ENCODE data around the gene SLAMF9. TPM values are rescaled to one million over a fixed set of nuclear protein-coding genes. Genes with fewer than 3 reads are reported as not detected.

The SLAMF9 gene
- total RNA-seq, 1 donor from 2014 or later, result not detected

GRCh38 chr1:159931101-159931794 is 22.8 kb downstream of the SLAMF9 start:
- peaks cover 6% of the 10 kb centered on the region for H3K4me1 ChIP-seq
- no peaks in the 10 kb centered on the region for H3K9me3 ChIP-seq
- no peaks in the 10 kb centered on the region for H3K27me3 ChIP-seq
- intact Hi-C loops (cut with DNase I), result no loop called here
- ATAC-seq, result no peak
- TF ChIP-seq, protein P1, sequence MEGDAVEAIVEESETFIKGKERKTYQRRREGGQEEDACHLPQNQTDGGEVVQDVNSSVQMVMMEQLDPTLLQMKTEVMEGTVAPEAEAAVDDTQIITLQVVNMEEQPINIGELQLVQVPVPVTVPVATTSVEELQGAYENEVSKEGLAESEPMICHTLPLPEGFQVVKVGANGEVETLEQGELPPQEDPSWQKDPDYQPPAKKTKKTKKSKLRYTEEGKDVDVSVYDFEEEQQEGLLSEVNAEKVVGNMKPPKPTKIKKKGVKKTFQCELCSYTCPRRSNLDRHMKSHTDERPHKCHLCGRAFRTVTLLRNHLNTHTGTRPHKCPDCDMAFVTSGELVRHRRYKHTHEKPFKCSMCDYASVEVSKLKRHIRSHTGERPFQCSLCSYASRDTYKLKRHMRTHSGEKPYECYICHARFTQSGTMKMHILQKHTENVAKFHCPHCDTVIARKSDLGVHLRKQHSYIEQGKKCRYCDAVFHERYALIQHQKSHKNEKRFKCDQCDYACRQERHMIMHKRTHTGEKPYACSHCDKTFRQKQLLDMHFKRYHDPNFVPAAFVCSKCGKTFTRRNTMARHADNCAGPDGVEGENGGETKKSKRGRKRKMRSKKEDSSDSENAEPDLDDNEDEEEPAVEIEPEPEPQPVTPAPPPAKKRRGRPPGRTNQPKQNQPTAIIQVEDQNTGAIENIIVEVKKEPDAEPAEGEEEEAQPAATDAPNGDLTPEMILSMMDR (IDR thresholded peaks at IDR 0.05), result no peak
- no peak overlapping the region for H3K27ac ChIP-seq
- no peaks in the 10 kb centered on the region for H3K36me3 ChIP-seq
- peak; percentile 48 for DNase-seq
- H3K4me3 ChIP-seq, result no peak overlapping the region

DNA sequence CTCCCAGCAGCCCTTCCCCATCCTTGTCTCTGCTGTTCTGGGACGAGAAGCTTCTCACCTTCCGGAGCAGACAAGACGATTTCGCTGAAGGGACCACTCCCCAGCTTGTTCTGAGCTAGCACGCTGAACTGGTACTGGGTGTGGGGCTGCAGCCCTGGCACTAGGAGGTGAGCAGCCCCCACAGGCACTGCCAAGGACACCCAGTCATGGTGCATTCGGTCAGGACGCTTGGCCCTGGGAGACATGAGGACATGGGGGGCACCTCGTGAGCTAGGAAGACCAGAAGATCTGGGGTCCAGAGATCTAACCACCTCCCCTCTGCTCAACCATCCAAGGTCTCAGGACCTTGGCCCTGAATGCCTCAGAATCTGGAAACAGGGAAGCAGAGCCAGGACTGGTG is 23.4 kb downstream of the SLAMF9 start:
- H3K4me3 ChIP-seq, result no peak overlapping the region
- H3K27ac ChIP-seq, result no peak overlapping the region
- TF ChIP-seq, protein P1 (IDR thresholded peaks at IDR 0.05), result no peak
- no peaks in the 10 kb centered on the region for H3K36me3 ChIP-seq
- no peaks in the 10 kb centered on the region for H3K9me3 ChIP-seq
- DNase-seq (peak; percentile 46), ATAC-seq (no peak)
- intact Hi-C loops (cut with DNase I), result no loop called here
- no peaks in the 10 kb centered on the region for H3K27me3 ChIP-seq
- peaks cover 8% of the 10 kb centered on the region for H3K4me1 ChIP-seq

GRCh38 chr1:159930216-159930615 is 23.8 kb downstream of the SLAMF9 start:
- Histone ChIP-seq H3K36me3 (no peaks in the 10 kb centered on the region), H3K27me3 (no peaks in the 10 kb centered on the region), H3K27ac (no peak overlapping the region), H3K4me3 (no peak overlapping the region), H3K4me1 (peaks cover 8% of the 10 kb centered on the region), H3K9me3 (no peaks in the 10 kb centered on the region)
- TF ChIP-seq, protein P1 (IDR thresholded peaks at IDR 0.05), result no peak
- intact Hi-C loops (cut with DNase I), result no loop called here
- ATAC-seq (no peak), DNase-seq (peak; percentile 51)

GRCh38 chr1:159929155-159930051 is 24.6 kb downstream of the SLAMF9 start:
- intact Hi-C loops (cut with DNase I), result no loop called here
- TF ChIP-seq, protein P1 (IDR thresholded peaks at IDR 0.05), result no peak
- peak; percentile 67 for DNase-seq

DNA sequence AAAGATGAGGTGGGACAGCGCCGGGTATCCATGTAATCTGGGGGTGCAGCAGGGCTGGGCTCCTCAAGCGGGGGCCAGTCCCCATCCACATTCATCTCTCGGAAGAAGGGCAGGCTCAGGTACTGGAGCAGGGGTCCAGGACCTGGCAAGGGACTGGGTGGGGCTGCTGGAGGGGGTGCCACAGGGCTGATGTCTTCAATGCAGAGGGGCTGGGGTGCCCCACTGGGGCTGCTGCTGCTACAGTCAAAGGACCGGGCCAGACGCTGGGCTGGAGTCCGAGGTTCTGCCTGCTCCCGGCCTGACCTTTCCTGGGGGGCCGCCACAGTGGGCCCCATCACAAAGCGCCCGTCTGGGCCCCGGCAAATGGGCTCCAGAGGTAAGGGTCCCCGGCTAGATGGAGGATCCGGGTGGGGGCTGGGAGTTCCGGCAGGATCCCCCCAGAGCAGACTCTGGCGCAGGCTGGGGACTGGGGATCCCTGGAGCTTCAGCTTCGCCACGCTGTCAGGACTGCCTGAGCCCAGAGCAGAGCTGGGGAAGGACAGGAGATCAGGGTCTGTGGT is 25.5 kb downstream of the SLAMF9 start:
- DNase-seq, result peak; percentile 63

More at GRCh38 chr1:159929155-159930051, 24.6 kb downstream of the SLAMF9 start:
- no peak overlapping the region for H3K4me3 ChIP-seq
- peaks cover 8% of the 10 kb centered on the region for H3K4me1 ChIP-seq
- H3K9me3 ChIP-seq, result no peaks in the 10 kb centered on the region
- no peak for ATAC-seq
- H3K27ac ChIP-seq, result no peak overlapping the region
- no peaks in the 10 kb centered on the region for H3K36me3 ChIP-seq
- H3K27me3 ChIP-seq, result no peaks in the 10 kb centered on the region

More for the DNA sequence above, 25.5 kb downstream of the SLAMF9 start:
- H3K9me3 ChIP-seq, result no peaks in the 10 kb centered on the region
- TF ChIP-seq, protein P1 (IDR thresholded peaks at IDR 0.05), result no peak
- H3K4me3 ChIP-seq, result no peak overlapping the region
- no peak overlapping the region for H3K27ac ChIP-seq
- no peaks in the 10 kb centered on the region for H3K36me3 ChIP-seq
- intact Hi-C loops (cut with DNase I), result no loop called here
- no peaks in the 10 kb centered on the region for H3K27me3 ChIP-seq
- H3K4me1 ChIP-seq, result peaks cover 8% of the 10 kb centered on the region
- ATAC-seq, result no peak
